ENCODE data around the gene ZBTB38.

- TF ChIP-seq CTCF (IDR thresholded peaks at IDR 0.05) = no peak
- no peak for TF ChIP-seq POLR2AphosphoS5 (IDR thresholded peaks at IDR 0.05)
- no peak for TF ChIP-seq POLR2A (IDR thresholded peaks at IDR 0.05)
- TF ChIP-seq EP300 (IDR thresholded peaks at IDR 0.05) = no peak
Measured at GRCh38 chr3:141380987-141381386, 12.7 kb downstream of the ZBTB38 start.

Data from suprapubic skin (tissue), 4 donors.